ENCODE data around the gene PEX16.

Gene PEX16

DNA sequence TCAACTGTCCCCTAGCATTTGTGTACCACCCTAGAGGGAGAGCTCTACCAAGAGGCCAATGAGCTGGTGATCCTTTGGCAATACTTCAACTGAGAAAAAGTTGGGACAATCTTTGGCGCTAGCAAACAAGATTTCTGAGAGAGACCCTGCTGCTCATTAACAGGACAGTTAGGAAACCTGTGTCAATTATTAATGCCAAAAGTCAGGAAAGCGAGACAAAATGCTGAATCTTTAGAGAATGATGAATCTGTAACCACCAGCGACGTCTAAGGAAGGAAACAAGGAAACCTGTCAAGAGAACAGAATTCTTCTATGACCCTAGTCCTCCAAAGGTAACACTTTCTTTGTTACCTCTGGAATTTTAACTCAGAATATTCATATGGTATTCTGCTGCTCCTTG lies 24.7 kb upstream of the PEX16 start:
- H3K9ac ChIP-seq (ENCODE audit: low read length), result no peak overlapping the region
- H4K20me1 ChIP-seq (ENCODE audit: insufficient read depth, low read length), result no peaks in the 10 kb centered on the region
- H3K36me3 ChIP-seq (ENCODE audit: insufficient read depth, low read length), result peaks cover 35% of the 10 kb centered on the region
- H3F3A ChIP-seq (ENCODE audit: insufficient read depth, low read length), result no peaks in the 10 kb centered on the region; the same call in 1 of the 2 replicates
- no peak overlapping the region for H3K27ac ChIP-seq (ENCODE audit: low read depth, low read length, poor library complexity, severe bottlenecking)
- TF ChIP-seq, protein P1, sequence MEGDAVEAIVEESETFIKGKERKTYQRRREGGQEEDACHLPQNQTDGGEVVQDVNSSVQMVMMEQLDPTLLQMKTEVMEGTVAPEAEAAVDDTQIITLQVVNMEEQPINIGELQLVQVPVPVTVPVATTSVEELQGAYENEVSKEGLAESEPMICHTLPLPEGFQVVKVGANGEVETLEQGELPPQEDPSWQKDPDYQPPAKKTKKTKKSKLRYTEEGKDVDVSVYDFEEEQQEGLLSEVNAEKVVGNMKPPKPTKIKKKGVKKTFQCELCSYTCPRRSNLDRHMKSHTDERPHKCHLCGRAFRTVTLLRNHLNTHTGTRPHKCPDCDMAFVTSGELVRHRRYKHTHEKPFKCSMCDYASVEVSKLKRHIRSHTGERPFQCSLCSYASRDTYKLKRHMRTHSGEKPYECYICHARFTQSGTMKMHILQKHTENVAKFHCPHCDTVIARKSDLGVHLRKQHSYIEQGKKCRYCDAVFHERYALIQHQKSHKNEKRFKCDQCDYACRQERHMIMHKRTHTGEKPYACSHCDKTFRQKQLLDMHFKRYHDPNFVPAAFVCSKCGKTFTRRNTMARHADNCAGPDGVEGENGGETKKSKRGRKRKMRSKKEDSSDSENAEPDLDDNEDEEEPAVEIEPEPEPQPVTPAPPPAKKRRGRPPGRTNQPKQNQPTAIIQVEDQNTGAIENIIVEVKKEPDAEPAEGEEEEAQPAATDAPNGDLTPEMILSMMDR (IDR thresholded peaks at IDR 0.05; ENCODE audit: low read length), result no peak
- no peak for TF ChIP-seq EZH2 (IDR thresholded peaks at IDR 0.05; ENCODE audit: borderline replicate concordance, low read length)
- H3K4me3 ChIP-seq (ENCODE audit: low read depth, low read length, poor library complexity, severe bottlenecking), result no peak overlapping the region
- no peak overlapping the region for H2AFZ ChIP-seq (ENCODE audit: low read length)
- peaks cover 14% of the 10 kb centered on the region for H3K4me1 ChIP-seq (ENCODE audit: insufficient read depth, low read length, severe bottlenecking)
- H3K9me3 ChIP-seq (ENCODE audit: low read length), result no peaks in the 10 kb centered on the region
- H3K9me2 ChIP-seq (ENCODE audit: low read depth, low read length), result no peaks in the 10 kb centered on the region
- no peaks in the 10 kb centered on the region for H3K27me3 ChIP-seq (ENCODE audit: insufficient read depth, low read length)
- H3K4me2 ChIP-seq (ENCODE audit: low read length), result no peak overlapping the region
- no peaks in the 10 kb centered on the region for H3K79me2 ChIP-seq (ENCODE audit: insufficient read depth, low read length)

DNA sequence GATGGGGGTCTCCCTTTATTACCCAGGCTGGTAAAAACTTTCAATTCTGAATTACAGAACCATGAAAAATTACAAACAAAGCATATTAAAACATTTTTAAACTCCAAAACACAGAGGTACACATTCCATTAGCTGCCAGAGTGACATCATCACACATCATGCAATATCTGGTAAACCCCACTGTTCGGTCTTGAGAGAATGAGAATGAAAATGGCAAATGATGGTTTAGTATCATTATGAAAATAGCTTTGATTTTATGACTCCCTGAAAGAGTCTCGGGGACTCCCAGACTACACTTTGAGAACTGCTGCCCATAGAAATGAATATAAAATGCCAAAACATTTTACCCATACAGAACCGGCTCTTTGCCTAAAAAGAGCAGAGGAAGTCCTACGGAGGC lies 23.6 kb upstream of the PEX16 start:
- no peaks in the 10 kb centered on the region for H3K9me2 ChIP-seq (ENCODE audit: low read depth, low read length)
- no peaks in the 10 kb centered on the region for H3K79me2 ChIP-seq (ENCODE audit: insufficient read depth, low read length)
- H3K4me3 ChIP-seq (ENCODE audit: low read depth, low read length, poor library complexity, severe bottlenecking), result no peak overlapping the region
- H4K20me1 ChIP-seq (ENCODE audit: insufficient read depth, low read length), result no peaks in the 10 kb centered on the region
- no peak overlapping the region for H3K27ac ChIP-seq (ENCODE audit: low read depth, low read length, poor library complexity, severe bottlenecking)
- H3K4me1 ChIP-seq (ENCODE audit: insufficient read depth, low read length, severe bottlenecking), result peaks cover 14% of the 10 kb centered on the region
- H3K9ac ChIP-seq (ENCODE audit: low read length), result no peak overlapping the region
- H3K4me2 ChIP-seq (ENCODE audit: low read length), result no peak overlapping the region
- TF ChIP-seq, protein P1 (IDR thresholded peaks at IDR 0.05; ENCODE audit: low read length), result no peak
- no peak for TF ChIP-seq EZH2 (IDR thresholded peaks at IDR 0.05; ENCODE audit: borderline replicate concordance, low read length)
- no peaks in the 10 kb centered on the region; the same call in 1 of the 2 replicates for H3F3A ChIP-seq (ENCODE audit: insufficient read depth, low read length)
- no peak overlapping the region for H2AFZ ChIP-seq (ENCODE audit: low read length)
- no peaks in the 10 kb centered on the region for H3K9me3 ChIP-seq (ENCODE audit: low read length)
- H3K27me3 ChIP-seq (ENCODE audit: insufficient read depth, low read length), result no peaks in the 10 kb centered on the region
- peaks cover 28% of the 10 kb centered on the region for H3K36me3 ChIP-seq (ENCODE audit: insufficient read depth, low read length)

DNA sequence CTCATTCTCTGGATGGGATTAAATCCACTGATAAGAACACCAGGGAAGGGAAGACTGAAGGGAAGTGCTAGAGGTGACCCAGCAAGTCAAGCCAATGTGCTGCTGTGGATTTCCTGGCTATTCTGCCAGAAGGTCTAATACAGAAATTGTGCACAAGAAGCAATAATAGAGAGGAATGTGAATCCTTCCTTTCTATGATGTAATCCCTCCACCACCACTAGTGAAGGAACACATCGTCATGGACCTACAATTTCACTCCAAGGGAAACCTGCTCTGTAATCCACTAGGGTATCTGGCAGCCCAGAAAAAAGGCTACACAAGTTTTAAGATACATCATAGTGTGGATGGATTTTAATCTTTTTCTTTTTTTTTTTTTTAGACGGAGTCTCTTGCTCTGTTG lies 22.2 kb upstream of the PEX16 start:
- no peak overlapping the region for H3K4me3 ChIP-seq (ENCODE audit: low read depth, low read length, poor library complexity, severe bottlenecking)
- H2AFZ ChIP-seq (ENCODE audit: low read length), result no peak overlapping the region
- no peaks in the 10 kb centered on the region; the same call in 1 of the 2 replicates for H3F3A ChIP-seq (ENCODE audit: insufficient read depth, low read length)
- H3K36me3 ChIP-seq (ENCODE audit: insufficient read depth, low read length), result peaks cover 26% of the 10 kb centered on the region
- H3K4me2 ChIP-seq (ENCODE audit: low read length), result no peak overlapping the region
- no peaks in the 10 kb centered on the region for H3K9me3 ChIP-seq (ENCODE audit: low read length)
- no peak overlapping the region for H3K27ac ChIP-seq (ENCODE audit: low read depth, low read length, poor library complexity, severe bottlenecking)
- H3K9ac ChIP-seq (ENCODE audit: low read length), result no peak overlapping the region
- TF ChIP-seq, protein P1 (IDR thresholded peaks at IDR 0.05; ENCODE audit: low read length), result no peak
- TF ChIP-seq EZH2 (IDR thresholded peaks at IDR 0.05; ENCODE audit: borderline replicate concordance, low read length), result no peak
- H3K4me1 ChIP-seq (ENCODE audit: insufficient read depth, low read length, severe bottlenecking), result peaks cover 16% of the 10 kb centered on the region
- no peaks in the 10 kb centered on the region for H3K9me2 ChIP-seq (ENCODE audit: low read depth, low read length)
- H3K79me2 ChIP-seq (ENCODE audit: insufficient read depth, low read length), result no peaks in the 10 kb centered on the region
- no peaks in the 10 kb centered on the region for H3K27me3 ChIP-seq (ENCODE audit: insufficient read depth, low read length)
- no peaks in the 10 kb centered on the region for H4K20me1 ChIP-seq (ENCODE audit: insufficient read depth, low read length)

Data from OCI-LY1 (cell line).